Activated CD8-positive, alpha-beta memory T cell treated with anti-CD3 and anti-CD28 coated beads, Interleukin-2, amount 50 U/mL, for 24 hours (primary cell): ENCODE results near the gene PDE8A.
"Not testable (repeated sequence)": the region's sequence is repeated elsewhere in the genome, so short reads cannot be mapped to it uniquely, and the experiment has no call there.

Source experiments
- DNase-seq: peaks from one replicate; pipeline ENCODE4 v3.0.0-alpha.2; 2020; ENCODE audit errors: extremely low read depth

Gene PDE8A

DNA sequence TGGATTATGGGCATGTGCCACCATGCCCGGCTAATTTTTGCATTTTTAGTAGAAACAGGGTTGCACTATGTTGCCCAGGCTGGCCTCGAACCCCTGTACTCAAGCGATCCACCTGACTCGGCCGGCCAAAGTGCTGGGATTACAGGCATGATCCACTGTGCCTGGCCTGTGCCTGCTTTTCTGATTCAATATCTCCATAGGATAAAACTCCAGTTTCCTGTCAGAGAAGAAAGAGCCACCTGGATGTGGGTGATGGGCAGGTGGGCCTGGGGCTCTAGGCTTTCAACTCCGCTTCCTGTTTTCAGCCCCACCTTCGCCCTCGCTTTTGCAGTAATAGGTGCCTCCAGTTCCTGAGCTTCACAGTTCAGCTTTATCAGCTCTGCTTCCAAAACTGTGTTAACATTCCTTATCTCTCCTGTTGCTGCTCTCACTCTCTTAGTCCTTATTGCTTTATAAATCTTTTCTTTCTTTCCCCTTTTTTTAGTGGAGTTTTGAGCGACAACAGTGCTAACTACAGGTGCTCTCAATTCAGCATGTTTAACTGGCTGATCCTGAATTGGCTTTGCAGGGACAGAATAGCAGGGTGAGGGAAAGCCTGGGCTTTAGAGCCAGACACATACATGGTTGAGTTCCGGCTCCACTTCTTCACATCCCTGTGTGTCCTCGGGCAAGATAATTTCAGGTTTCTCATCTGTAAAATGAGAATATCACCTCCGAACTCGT, 21.1 kb upstream of the PDE8A start:
- no peak for DNase-seq

- no peak for DNase-seq
Measured at GRCh38 chr15:84961114-84961452, 20.6 kb upstream of the PDE8A start.

DNA sequence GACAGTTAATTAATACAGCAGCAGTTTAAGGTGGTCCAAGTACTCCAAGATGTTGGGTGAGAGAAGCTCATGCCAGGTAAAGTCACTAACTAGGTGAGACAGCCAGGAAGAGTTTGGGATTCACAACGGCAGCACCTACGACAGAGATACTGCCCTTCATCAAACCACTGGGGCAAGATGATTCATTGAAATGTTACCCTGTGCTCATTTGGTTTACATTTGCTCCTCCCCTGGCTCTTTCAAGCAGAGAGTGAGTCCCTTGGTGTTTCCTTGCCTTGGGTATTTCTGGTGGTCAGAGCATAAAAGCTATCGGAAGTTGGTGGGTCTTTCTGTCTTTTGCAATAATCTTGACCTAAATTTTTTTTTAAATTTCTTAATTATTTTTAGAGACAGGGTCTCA, 19.9 kb upstream of the PDE8A start:
- DNase-seq: no peak

- DNase-seq: no peak
Measured at GRCh38 chr15:84962955-84963354, 18.7 kb upstream of the PDE8A start.

DNA sequence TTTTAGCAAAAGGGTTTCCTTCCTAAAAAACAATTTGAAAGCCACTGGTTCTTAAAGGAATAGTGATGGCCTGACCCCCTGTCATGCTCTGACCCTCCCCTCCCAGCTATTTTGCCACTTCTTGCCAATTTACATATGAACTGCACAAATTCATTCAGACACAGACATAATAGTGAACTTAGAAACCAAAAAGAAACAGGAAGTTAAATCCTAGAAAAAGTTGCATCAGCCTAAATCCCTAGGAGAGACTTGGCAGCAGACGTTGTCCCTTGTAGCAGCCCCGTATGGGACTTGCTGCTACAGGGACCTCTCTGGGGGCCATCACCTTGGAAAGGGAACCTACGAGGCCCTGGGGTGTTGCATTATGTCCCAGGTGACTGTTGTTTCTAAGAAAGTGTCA, 14.3 kb upstream of the PDE8A start:
- no peak for DNase-seq

GRCh38 chr15:84968301-84968700, 13.4 kb upstream of the PDE8A start:
- no peak for DNase-seq

DNA sequence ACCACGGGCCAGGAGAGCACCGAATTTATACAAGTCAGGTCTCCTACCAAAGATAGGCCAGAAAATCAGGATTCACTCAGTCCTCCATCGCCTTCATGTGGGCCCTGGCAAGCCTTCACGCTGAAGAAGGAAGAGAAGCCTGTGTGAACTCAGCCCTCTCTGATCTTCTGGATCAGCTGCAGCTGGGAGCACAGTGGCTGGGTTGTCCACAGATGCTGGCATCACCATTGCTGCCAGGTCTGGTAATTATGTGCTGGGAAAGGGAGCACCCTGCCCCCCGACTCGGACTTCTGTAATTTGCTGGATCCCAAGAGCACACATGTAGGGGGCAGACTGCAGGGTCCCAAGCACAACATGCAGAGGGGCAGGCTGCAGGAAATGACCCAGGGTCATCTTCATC, 12.4 kb upstream of the PDE8A start:
- no peak for DNase-seq

- DNase-seq: no peak
Measured at GRCh38 chr15:84970843-84971242, 10.8 kb upstream of the PDE8A start.

GRCh38 chr15:84973492-84974460, 7.9 kb upstream of the PDE8A start:
- DNase-seq: no peak

DNA sequence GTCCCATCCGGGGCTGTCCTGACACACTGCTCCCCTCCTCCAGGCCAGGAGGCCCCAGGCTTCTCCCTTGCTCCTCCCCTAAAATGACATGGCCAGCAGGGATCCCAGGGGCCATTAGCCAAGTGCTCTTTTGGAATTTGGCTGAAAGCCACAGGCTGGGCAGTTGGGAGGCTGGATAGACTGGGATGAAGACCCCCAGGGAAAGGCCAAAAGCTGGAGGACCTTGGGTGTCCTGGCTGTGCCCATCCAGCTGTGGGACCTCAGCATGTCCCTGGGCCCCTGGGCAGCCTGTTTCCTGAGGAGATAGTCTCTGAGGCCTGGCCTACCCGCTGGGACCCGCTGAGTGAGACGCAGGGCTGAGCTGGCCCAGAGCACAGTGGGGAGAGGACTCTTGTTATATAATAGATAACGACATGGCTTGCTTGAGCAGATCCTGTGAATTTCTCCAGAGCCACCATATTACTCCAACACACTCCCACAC, 5.7 kb upstream of the PDE8A start:
- DNase-seq: no peak

DNA sequence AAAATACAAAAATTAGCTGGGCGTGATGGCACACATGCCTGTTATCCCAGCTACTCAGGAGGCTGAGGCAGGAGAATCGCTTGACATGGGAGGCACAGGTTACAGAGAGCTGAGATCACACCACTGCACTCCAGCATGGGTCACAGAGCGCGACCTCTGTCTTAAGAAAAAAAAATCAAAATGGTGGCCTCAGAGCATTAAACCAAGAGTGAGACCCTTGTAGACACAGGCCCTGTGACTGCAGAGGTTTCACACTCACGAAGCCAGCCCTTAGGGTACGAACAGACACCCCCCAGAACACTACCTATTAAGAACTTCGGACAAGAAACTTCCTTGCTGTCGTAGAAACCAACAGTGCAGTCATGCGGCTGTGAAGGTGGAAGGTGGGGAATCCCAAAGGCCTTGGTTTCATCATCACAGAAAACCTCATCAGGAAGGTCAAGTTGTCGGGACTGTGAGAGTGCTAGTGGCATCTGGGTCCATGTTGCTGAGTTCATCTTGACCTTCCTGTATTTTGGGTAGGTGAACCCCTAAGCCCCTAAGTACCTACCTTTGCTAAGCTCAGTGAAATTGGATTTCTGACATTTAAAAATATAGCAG, 4.8 kb upstream of the PDE8A start:
- DNase-seq: no peak

GRCh38 chr15:84979651-84980050, 2.0 kb upstream of the PDE8A start:
- no peak for DNase-seq

DNA sequence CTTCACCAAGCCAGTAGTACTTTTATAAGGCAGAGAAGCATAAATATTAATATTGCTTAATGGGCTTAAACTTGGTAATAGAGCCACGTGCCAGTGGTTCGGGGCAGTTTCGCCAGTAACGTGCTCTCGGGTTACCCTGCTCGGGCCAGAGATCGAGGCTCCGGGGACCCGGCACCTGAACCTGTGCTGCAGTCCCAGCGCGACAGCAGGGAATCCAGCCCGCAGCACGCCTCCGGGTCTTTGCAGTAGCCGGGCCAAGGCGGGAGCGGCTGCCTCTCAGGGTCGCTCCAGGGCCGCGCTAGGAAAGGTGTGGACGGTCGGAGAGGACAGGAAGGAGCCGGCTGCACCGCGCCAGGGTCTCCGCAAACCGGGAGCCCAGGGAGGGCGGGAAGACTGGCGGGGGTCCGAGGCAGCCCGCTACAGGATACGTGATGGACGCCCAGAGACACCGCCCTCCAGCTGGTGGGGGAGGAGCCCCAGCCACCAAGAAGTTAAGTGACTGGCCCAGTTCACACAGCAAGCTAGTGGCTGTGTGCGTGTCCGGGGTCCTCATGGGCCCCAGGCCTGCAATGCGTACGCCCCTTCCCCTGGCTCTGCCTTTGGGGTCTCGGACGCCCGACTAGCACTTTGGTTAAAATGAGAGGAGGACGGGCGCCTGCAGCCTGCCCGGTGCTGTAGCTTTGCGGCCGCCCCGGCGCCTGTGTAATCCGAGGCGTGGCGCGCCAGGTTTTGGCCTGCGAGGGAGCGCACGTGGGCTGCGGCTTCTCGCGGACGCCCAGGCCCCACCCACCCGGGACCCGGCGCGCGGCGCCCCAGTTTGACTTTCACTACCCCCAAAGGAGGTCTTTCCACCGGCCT, 1.2 kb upstream of the PDE8A start:
- DNase-seq: peak; percentile 55

DNA sequence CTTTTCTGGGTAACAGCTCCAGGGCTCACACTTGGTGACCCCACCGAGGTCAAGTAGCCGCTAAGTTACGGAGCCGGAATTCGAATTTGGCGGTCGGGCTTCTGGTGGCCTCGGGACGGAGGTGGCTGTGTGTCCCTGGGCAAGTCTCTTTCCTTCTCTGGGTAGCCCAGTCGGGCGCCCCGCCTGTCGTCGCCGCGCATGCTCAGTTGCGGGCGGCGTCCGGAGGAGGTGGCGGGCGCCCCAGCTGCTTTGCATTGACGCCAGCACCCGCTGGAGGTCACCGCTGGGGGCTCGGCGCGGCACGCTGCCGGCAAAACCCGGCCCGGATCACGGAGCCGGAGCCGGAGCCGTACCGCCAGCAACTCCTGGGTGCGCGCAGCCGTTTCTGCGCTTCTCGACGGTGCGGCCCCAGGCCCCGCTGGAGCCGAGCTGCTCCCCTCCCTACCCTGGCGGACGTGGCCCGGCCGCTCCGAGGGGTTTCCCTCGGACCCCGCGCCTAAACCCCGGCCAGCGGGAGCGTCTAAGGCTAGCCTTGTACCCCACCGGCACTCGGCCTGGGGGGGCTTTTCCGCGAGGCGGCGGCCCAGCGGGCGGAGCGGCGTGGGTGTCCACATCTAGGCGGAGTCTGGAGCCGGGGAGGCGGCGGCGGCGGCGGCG, 474 bp upstream of the PDE8A start:
- DNase-seq: peak; percentile 81

- DNase-seq: peak; percentile 14
Measured at GRCh38 chr15:84982301-84982920, 755 bp downstream of the PDE8A start.

DNA sequence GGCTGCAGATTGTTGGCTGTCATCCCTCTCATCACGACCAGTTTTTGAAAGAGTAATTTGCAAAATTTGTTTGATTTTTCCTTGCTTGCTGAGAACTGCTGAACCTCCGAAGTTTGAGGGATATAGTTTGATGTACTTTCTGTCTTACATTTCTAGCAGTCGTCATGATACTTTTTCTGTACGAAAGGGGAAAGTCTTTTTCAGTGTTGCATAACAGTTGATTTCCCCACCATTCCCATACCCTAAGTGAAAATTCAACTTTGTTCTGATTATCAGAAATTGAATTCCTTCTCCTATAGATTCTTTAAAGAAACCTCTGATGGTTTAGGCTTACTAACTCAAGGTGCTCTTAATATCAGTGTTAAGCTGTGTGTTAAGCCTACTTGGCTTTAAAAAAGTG, 1.6 kb downstream of the PDE8A start:
- no peak for DNase-seq

DNA sequence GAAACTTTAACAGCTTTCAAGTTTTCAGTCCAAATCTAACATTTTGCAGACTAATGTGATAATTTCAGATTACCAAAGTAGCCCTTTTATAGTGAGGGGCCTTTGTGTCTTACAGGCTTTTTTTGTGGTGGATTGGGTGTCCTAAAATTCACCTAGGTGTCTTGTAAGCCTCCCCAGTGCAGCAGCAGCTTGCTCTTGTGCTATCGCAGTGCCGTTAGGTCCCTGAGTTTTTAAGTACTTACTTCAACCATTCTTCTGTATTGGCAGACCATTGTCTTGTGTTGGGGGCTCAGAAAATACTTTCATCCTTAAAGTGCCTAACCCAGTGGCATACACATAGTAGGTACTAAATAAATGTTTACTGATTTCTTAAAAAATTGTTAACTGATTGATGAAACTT, 2.1 kb downstream of the PDE8A start:
- no peak for DNase-seq

DNA sequence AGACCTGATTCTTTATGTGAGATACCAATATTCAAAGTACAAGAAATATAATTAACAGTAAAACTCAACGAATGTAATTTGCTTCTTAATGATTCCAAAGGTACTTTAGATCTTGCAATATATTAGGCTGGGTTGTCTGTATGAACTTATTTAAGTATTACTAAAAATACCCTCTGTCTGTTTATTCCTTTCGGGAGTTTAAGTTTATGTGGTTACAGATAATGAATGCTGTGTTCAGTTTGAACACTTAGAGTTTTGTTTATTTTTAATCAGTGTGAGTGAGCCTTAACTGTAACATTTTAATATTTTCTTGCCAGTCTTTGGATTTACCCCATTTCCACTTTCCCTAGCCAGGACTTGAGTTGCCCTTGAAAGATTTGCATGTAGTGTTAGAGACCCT, 3.5 kb downstream of the PDE8A start:
- no peak for DNase-seq

- not testable (repeated sequence) for DNase-seq
Measured at GRCh38 chr15:84987351-84987750, 5.7 kb downstream of the PDE8A start.

- DNase-seq: no peak
Measured at GRCh38 chr15:84987949-84988624, 6.4 kb downstream of the PDE8A start.
